ENCODE results near the gene OPN1MW3.

DNA sequence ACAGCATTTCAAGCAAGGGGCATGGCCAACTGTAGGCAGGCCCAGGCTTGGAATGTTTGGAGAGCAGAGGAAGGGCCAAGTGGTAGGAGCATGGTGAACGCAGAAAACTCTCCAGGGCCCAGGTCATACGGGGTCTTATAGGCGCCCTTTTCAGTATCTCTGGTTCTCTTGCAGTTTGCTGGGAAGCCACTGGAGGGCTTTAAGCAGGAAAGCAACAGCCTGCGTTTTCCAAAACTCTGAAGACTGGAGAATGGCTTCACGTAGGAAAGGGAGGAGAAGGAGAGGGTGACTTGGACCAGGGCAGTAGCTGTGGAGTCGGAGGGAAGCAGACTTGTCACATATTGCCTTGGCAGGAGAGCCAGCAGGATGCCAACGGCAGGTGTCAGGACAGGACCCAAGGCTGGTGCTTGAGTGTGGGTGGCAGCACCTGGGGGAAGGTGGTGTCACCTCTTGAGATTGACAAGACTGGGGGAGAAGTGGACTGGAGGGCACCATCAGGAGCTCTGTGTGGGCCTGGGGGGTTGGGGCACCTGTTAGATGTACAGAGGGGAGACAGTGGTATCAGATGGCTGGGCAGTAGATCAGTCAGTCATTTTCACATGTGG is 60.1 kb downstream of the OPN1MW3 start:
- TF ChIP-seq POLR2A (IDR thresholded peaks at IDR 0.05) (no peak), EP300 (IDR thresholded peaks at IDR 0.05) (no peak)
- TF ChIP-seq, protein P1, sequence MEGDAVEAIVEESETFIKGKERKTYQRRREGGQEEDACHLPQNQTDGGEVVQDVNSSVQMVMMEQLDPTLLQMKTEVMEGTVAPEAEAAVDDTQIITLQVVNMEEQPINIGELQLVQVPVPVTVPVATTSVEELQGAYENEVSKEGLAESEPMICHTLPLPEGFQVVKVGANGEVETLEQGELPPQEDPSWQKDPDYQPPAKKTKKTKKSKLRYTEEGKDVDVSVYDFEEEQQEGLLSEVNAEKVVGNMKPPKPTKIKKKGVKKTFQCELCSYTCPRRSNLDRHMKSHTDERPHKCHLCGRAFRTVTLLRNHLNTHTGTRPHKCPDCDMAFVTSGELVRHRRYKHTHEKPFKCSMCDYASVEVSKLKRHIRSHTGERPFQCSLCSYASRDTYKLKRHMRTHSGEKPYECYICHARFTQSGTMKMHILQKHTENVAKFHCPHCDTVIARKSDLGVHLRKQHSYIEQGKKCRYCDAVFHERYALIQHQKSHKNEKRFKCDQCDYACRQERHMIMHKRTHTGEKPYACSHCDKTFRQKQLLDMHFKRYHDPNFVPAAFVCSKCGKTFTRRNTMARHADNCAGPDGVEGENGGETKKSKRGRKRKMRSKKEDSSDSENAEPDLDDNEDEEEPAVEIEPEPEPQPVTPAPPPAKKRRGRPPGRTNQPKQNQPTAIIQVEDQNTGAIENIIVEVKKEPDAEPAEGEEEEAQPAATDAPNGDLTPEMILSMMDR (IDR thresholded peaks at IDR 0.05) = peak in 4 of 5 experiments; percentile 13 to 57 (median 32)
